ENCODE measurements around the gene SEC14L2.
"Not testable (repeated sequence)": the region's sequence is repeated elsewhere in the genome, so short reads cannot be mapped to it uniquely, and the experiment has no call there.

Gene SEC14L2

DNA sequence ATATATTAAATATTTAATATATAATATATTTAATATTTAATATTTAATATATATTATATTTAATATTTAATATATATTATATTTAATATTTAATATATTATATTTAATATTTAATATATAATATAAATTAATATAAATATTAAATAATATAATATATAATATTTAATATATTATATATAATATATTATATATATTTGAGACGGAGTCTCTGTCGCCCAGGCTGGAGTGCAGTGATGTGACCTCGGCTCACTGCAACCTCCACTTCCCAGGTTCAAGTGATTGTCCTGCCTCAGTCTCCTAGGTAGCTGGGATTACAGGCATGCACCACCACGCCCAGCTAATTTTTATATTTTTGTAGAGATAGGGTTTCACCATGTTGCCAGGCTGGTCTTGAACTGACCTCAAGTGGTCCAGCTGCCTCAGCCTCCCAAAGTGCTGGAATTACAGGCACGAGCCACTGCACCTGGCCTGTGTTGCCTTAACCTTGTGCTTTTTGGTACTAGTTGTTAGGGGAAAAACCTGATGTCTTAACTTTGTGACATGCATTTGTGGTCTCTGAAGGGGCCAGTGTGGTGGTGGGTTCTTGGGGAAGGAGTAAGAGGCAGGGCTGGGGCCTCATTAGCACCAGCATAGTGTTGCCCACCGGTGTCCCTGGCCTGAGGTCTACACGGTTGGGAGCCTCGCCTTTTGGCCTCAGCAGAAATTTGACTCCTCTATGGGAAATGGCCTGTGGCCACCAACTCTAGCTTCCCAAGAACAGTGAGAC, 58.4 kb downstream of the SEC14L2 start:
- DNase-seq (ENCODE audit: low read depth in 3 of 3): no peak

DNA sequence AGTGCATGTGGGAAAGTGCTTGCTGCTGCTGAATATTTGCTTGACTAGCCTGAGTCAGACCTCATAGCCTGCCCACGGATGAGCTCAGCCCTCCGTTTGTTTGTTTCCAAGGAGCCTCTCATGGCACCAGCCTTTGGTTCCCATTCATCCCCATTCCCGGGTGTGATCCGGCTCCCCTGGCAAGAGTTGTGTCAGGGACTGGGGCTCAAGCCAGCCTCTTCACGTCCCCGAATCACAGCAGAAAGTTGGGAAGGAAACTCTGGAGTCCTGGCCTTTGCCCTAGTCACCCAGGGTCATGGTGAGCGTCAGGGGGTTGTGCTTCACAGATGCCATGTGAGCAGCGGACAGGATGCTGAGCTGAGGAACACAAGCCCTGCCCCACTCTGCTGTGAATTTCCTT, 61.2 kb downstream of the SEC14L2 start:
- DNase-seq (ENCODE audit: low read depth in 3 of 3): no peak

DNA sequence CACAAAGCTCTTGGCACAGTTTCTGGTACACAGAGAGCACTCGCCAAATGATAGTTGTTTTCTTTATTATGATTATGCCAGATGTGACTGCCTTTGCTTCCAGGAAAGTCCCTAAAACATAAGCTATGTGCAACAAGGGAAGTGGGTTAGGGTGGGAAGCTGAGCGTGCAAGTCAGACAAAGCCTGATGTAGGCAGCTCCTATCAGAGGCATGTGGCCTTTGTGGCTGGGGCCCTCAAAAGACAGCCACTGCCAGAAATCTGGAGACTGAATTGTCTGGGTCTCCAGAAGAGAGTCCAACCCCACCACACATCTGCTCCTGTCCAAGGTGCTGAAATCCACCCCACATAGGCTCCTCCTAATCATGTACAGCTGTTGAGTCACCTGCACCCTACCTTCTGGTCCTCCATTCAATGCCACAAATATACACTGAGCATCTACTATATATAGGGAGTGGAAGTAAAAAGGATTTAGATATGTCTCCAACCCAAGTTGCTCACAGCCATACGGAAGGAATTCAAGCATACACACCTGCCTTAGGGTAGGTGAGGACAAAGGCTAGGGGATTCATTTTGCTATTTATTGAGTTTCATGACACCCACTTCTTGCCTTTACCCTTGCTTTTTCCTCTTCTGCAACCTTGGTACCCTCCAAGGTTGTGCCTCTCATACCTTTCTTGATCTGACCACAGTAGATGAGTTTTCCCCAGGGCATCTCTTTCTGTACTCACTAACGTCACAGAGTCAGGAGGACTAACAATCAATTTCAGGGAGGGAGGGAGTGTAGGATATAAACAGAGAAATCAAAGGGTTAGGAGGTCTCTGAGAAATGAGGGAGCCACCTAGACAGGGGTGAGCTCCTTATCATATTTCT, 62.6 kb downstream of the SEC14L2 start:
- no peak for DNase-seq (ENCODE audit: low read depth in 3 of 3)

DNA sequence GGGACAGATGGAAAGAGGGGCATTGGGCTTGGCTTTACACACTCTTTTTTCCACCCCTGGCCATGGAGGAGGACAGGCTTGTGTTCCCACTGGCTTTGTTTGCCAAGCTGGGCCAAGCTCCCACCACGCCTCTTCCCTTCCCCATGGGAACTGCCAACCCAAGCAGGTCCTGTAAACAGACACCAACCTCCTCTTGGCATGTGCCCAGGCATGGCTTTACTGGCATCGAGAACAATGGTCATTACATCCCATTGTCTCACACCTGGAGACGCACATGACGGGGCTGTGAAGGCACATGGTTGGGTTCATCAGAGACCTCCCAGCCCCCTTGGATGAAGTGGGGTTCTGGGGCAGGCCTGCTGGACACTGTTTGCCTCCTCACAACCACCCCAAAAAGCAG, 63.3 kb downstream of the SEC14L2 start:
- DNase-seq (ENCODE audit: low read depth in 3 of 3): no peak

DNA sequence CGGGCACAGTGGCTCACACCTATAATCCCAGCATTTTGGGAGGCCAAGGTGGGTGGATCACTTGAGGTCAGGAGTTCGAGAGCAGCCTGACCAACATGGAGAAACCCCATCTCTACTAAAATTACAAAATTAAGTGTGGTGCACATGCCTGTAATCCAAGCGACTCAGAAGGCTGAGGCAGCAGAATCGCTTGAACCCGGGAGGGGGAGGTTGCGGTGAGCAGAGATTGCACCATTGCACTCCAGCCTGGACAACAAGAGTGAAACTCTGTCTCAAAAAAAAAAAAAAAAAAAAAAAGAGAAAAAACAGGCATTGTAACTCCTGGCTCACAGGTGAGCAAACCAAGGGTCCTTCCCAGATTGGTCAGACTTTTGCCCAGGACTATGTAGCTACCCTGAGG, 63.7 kb downstream of the SEC14L2 start:
- DNase-seq (ENCODE audit: low read depth in 3 of 3): not testable (repeated sequence)

DNA sequence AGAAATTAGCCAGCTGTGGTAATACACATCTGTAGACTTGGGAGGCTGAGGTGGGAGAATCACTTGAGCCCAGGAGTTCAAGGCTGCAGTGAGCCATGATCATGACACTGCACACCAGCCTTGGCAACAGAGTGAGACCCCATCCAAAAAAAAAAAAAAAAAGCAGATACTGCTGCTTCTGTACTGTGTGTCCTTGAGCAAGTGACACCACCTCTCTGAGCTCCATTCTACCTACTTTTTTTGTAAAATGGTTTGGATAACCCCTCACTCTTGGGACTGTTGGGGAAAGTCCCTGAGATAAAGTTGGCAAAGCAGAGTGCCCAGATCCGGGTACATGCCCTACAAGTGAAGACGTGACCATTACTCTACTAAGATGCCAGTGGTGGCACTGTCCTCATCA, 72.3 kb downstream of the SEC14L2 start:
- DNase-seq (ENCODE audit: low read depth in 3 of 3): no peak

DNA sequence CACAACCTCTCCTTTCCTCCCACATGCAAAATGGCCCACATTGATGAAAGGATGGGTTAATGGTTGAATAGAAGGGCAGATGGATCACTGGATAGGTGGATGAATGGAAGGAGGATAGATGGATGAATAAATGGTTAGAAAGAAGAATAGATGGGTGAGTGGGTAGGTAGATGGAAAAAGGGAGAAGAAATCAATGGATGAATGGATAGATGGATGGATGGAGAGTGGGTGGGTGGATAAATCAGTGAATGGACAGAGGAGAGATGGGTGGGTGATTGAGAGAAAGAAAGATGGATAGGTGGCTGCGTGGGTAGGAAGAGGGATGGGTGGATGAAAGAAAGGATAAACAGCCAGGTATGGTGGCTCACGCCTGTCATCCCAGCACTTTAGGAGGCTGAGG, 73.8 kb downstream of the SEC14L2 start:
- no peak for DNase-seq (ENCODE audit: low read depth in 3 of 3)

DNA sequence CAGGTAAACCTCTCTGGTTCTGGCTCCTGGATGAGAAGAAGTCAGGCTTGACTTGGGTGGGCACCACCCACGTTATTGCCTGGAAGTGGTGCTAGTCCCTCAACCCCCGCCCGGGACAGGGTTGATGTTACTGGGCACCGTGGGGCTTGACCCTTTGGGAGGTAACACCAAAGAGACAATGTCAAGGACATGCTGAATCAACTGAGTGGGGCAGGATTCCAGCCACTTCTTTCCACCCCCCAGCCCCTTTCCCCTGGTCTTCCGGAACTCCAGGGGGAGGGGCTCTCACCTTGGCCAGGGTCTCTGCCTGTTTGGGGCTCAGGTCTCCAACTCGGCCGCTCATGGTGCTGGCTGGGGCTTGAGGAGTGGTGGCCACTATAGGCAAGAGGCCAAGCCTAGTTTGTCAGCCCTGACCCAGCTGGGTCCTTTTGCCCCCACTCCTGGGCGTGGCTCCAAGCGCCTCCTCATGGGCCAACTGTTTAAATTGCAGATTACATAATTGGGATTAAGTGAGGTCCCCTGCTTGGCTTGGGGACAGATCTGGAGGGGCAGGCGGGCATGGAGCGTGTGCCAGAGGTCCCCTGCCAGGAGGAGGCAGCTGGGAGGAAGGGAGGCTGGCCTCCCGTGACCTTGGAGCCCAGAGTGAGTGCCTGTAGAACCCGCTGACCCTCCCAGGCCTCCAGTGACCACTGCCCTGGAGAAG, 74.9 kb downstream of the SEC14L2 start, which contains the start of gene SEC14L3:
TSS of gene SEC14L3 (minus strand) at position 402 of the 703 bp plus-strand sequence. CDS start at position 343, 59 bp downstream.
- DNase-seq (ENCODE audit: low read depth in 3 of 3): no peak

DNA sequence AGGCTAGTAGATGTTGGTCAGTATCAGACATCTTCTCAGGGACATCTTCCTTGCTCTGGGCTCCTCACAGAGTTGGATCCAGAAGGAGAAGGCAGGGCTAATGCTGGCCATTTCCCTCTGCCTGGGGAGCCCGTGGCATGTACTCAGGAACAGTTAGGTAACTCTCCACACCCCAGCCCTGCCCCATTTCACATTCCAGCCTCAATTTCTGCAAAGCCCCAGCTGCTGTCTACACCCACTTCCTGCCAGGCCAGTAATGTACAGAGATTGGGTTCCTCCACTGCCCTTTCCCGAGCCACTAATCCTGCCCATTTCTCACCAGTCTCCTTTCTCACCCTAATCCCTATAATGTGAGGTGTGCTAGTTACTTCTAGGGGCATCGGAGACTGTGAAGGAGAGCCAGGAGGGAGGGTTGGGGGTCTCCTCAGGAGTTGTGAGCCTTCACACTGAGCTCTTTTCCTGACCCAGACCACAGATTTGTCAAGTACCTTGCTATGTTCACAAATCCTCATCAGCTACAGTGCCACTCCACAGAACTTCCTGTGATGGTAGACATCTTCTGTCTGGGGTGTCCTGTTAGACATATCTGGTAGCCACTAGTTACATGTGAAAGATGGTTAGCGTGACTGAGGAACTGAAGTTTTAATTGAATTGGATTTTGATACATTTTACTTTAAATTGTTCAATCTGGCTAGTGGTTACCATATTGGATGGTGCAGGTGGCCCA, 76.3 kb downstream of the SEC14L2 start:
- no peak for DNase-seq (ENCODE audit: low read depth in 3 of 3)

DNA sequence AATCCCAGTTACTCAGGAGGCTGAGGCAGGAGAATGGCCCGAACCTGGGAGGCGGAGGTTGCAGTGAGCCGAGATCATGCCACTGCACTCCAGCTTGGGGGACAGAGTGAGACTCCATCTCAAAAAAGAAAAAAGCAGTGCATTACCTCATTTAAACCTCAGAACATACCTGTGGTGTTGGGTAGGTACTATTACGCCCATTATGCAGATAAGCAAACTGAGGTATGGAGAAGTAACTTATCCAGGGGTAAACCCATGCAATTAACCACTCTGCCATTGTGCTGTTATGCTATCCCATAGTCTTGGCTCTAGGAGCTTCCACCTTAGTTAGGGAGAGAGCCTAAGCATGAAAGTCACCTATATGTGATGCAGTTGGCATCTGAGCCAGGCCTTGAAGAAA, 77.3 kb downstream of the SEC14L2 start:
- no peak for DNase-seq (ENCODE audit: low read depth in 3 of 3)

Measured in stimulated activated CD4-positive, alpha-beta T cell treated with anti-CD3 and anti-CD28 coated beads, TNF-alpha, amount 100 ng/mL, for 24 hours (primary cell).